Transverse colon (tissue), 4 donors: ENCODE measurements around the gene RNF141. TPM values are rescaled to one million over a fixed set of nuclear protein-coding genes. Genes with fewer than 3 reads are reported as not detected.

Source experiments
- DNase-seq: peaks from one replicate; pipeline ENCODE4 v3.0.0-alpha.2; 2019
- H3K27ac ChIP-seq, 4 donors: fragments of 200-600 bp; sonication (generic); 2 replicates each; pipeline ENCODE4 v1.5.1; 2016 to 2018; ENCODE audit warnings: inconsistent platforms in 4 of 4
- H3K27me3 ChIP-seq: fragments of 200-600 bp; sonication (generic); 2 replicates; pipeline ENCODE4 v1.5.1; 2017; ENCODE audit warnings: inconsistent platforms
- H3K36me3 ChIP-seq, 4 donors: fragments of 200-600 bp; sonication (generic); 2 replicates each; pipeline ENCODE4 v1.5.1; 2017 to 2019; ENCODE audit warnings: inconsistent platforms in 4 of 4
- H3K4me1 ChIP-seq, 4 donors: fragments of 200-600 bp; sonication (generic); 2 replicates each; pipeline ENCODE4 v1.5.1; 2017 to 2020; ENCODE audit warnings: inconsistent platforms in 4 of 4
- H3K4me3 ChIP-seq, 4 donors: fragments of 200-600 bp; sonication (generic); 1 replicate in 1 of 4; 2 replicates in 3 of 4; pipeline versions ENCODE4 v1.5.1 to v1.6.1; 2017 to 2019; ENCODE audit warnings: inconsistent platforms in 4 of 4
- H3K9me3 ChIP-seq, 2 donors: fragments of 200-600 bp; sonication (generic); 2 replicates each; pipeline ENCODE4 v1.5.1; 2017 to 2019; ENCODE audit warnings: inconsistent platforms in 2 of 2
- CTCF ChIP-seq, 5 experiments: fragments of 200-600 bp in 3 of 5; fragments of 450-650 bp in 2 of 5; sonication (generic) in 3 of 5; IDR thresholded peaks; 1 replicate in 2 of 5; 2 replicates in 3 of 5; pipeline ENCODE4 v1.5.1; 2016 to 2017; ENCODE audit warnings: antibody characterized with exemption in 5 of 5, inconsistent platforms in 3 of 5, mild to moderate bottlenecking in 2 of 5, moderate library complexity in 1 of 5
- EP300 ChIP-seq: sonication (generic); formaldehyde crosslinking; IDR thresholded peaks from one replicate; pipeline ENCODE4 v1.6.1; 2017; ENCODE audit warnings: antibody characterized with exemption, low read depth
- POLR2A ChIP-seq: fragments of 450-650 bp; IDR thresholded peaks from one replicate; pipeline ENCODE4 v1.6.1; 2016; ENCODE audit warnings: antibody characterized with exemption, mild to moderate bottlenecking, moderate library complexity
- POLR2AphosphoS5 ChIP-seq, 3 donors: sonication (generic); formaldehyde crosslinking; IDR thresholded peaks; one replicate each; pipeline ENCODE4 v1.6.1; 2016; ENCODE audit warnings: antibody characterized with exemption in 3 of 3
- WGBS, 2 donors: methylation state at CpG; one replicate each; pipeline ENCODE4 v1.1.5; 2018; ENCODE audit warnings: low coverage in 1 of 2; 5-methylcytosine and 5-hydroxymethylcytosine counted together
- in situ Hi-C, 4 donors: fragments of 200-750 bp; cut with MboI; loops; one replicate each; pipeline versions ENCODE4 v1.15.0 to v1.15.1; 2017; ENCODE audit warnings: low sequenced_read_pairs in 3 of 4, low pct_ligation_motif_present in 1 of 4, low pct_unique_long_range_greater_than_20kb in 1 of 4
- intact Hi-C: fragments of 100-400 bp; cut with DNase I; formaldehyde crosslinking; loops from one replicate; pipeline ENCODE4 v1.15.1; 2023; ENCODE audit warnings: low total_unique reads
- total RNA-seq, 4 donors: library from RNA; depleted of rRNA; stranded (reverse); fragments of >200 nt; gene quantifications; one replicate each; pipeline ENCODE4 v1.1.0, GENCODE V29; 2016

The RNF141 gene
- total RNA-seq, 4 donors from 2014 or later = 13.1 to 31.4 (median 22.3) TPM

DNA sequence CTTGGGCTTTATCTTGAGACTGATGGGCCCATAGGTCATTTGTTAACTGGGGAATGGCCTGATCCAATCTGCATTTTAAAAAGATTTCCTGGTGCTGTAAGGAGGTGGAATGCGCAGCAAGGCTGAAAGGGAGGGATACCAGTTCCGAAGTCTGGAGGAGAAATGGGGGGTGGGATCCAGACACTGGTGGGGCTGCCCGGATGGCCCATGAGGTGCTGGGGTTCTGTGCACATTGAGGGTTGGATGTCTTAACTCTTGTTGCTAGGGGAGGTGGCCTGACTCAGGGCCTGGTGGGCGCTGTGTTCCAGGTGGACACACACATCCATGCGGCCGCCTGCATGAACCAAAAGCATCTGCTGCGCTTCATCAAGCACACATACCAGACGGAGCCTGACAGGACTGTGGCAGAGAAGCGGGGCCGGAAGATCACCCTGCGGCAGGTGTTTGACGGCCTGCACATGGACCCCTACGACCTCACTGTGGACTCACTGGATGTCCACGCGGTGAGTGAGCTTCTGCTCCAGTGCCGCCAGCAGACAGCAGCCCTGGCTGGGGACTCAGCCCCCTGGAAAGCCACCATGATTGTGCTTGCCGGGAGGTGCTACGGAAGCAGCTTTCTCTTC lies 47.8 kb downstream of the RNF141 start:
- TF ChIP-seq POLR2AphosphoS5 (IDR thresholded peaks at IDR 0.05) = no peak
- TF ChIP-seq CTCF (IDR thresholded peaks at IDR 0.05) = no peak
- TF ChIP-seq POLR2A = no peak
- no peak for TF ChIP-seq EP300
- peaks cover 0 to 16% (median 14%) of the 10 kb centered on the region in 4 donors for H3K4me1 ChIP-seq
- in situ Hi-C loops (no loop called here), intact Hi-C loops (no loop called here)
- no peak overlapping the region for H3K27ac ChIP-seq
- WGBS, 2 donors = 96 to 100% methylated on average over 5 to 14 of the region's 18 CpGs
- no peak overlapping the region for H3K4me3 ChIP-seq
- no peak for DNase-seq
- no peaks in the 10 kb centered on the region for H3K36me3 ChIP-seq
- H3K9me3 ChIP-seq = no peaks in the 10 kb centered on the region
- H3K27me3 ChIP-seq = no peaks in the 10 kb centered on the region

DNA sequence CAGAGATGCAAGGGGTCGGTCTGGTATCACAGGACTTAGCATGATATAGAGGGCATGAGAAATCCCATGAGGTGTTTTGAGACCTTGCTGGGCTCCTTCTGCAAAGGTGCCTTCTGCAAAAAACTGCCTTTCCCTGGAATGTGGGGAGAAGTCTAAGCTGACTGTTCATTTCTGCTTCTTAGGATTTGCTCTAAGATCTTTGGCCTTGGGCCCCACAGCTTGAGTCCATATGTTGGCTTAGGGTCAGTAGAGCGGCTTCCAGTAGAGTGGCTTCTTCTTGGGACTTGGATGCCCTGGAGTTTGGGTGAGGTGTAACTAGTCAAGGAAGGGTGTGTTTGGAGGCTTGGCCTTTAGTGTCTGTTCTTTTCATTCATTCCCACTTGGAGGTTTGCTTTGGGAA lies 48.9 kb downstream of the RNF141 start:
- WGBS, 2 donors = 90 to 98% methylated on average over 1 to 2 of the region's 2 CpGs
- DNase-seq = no peak
- H3K9me3 ChIP-seq = no peaks in the 10 kb centered on the region
- intact Hi-C loops = no loop called here
- no peak for TF ChIP-seq CTCF (IDR thresholded peaks at IDR 0.05)
- no peak for TF ChIP-seq POLR2A
- TF ChIP-seq EP300 = no peak
- no peak for TF ChIP-seq POLR2AphosphoS5 (IDR thresholded peaks at IDR 0.05)
- H3K36me3 ChIP-seq = no peaks in the 10 kb centered on the region
- peaks cover 0 to 17% (median 15%) of the 10 kb centered on the region in 4 donors for H3K4me1 ChIP-seq
- H3K27ac ChIP-seq = no peak overlapping the region
- H3K4me3 ChIP-seq = no peak overlapping the region
- in situ Hi-C loops = no loop called here
- H3K27me3 ChIP-seq = no peaks in the 10 kb centered on the region

GRCh38 chr11:10490398-10491241 lies 50.4 kb downstream of the RNF141 start:
- intact Hi-C loops = no loop called here
- H3K27me3 ChIP-seq = no peaks in the 10 kb centered on the region

More at GRCh38 chr11:10490398-10491241, 50.4 kb downstream of the RNF141 start:
- WGBS, 2 donors = 48 to 75% methylated on average over 2 to 7 of the region's 13 CpGs
- peak; percentile 74 for DNase-seq
- Histone ChIP-seq H3K4me3 (no peak overlapping the region), H3K36me3 (no peaks in the 10 kb centered on the region), H3K9me3 (no peaks in the 10 kb centered on the region), H3K27ac (peak overlapping the region; percentile 61 to 80 (median 64)), H3K4me1 (peaks cover 0 to 17% (median 15%) of the 10 kb centered on the region in 4 donors)
- TF ChIP-seq POLR2AphosphoS5 (IDR thresholded peaks at IDR 0.05) = peak; percentile 35 to 75 (median 69)
- no peak for TF ChIP-seq CTCF (IDR thresholded peaks at IDR 0.05)
- in situ Hi-C loops = no loop called here
